Measurements from ENCODE around the gene ENTPD6.

DNA sequence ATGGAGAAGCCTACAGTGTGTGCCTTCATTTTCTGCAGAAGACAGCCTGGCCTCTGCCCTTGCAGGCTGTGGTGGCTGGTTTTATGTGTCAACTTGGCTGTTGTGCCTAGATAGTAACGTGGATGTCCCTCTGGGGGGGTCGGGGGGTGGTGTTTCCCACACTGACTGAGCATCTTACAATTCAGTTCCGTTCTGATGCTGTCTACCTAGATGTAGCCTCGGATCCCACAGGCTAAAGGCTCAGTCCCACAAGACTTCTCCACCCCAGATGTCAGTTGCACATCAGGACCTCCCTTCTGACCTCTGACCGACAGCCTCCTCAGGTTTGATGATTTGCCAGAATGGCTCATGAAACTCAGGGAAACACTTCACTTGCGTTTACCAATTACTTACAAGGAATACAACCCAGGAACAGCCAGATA is 56.7 kb downstream of the ENTPD6 start:
- TF ChIP-seq PKNOX1 (IDR thresholded peaks at IDR 0.05) = no peak
- no peak for TF ChIP-seq SP1 (IDR thresholded peaks at IDR 0.05)
- TF ChIP-seq FOXM1 (IDR thresholded peaks at IDR 0.05; ENCODE audit: borderline replicate concordance) = no peak
- TF ChIP-seq NFRKB (IDR thresholded peaks at IDR 0.05) = no peak
- no peak for TF ChIP-seq FOXK2 (IDR thresholded peaks at IDR 0.05)
- TF ChIP-seq TARDBP (IDR thresholded peaks at IDR 0.05) = no peak
- no peak for TF ChIP-seq LEF1 (IDR thresholded peaks at IDR 0.05; ENCODE audit: borderline replicate concordance)
- TF ChIP-seq ARNT (IDR thresholded peaks at IDR 0.05) = no peak
- no peak for TF ChIP-seq L3MBTL2 (conservative IDR thresholded peaks at IDR 0.05)
- TF ChIP-seq BHLHE40 (IDR thresholded peaks at IDR 0.05; ENCODE audit: borderline replicate concordance) = no peak
- TF ChIP-seq SUZ12 (IDR thresholded peaks at IDR 0.05) = no peak
- TF ChIP-seq ZNF384 (IDR thresholded peaks at IDR 0.05) = no peak
- no peak for TF ChIP-seq CTBP1 (IDR thresholded peaks at IDR 0.05; ENCODE audit: borderline replicate concordance)
- no peak for TF ChIP-seq ELF4 (IDR thresholded peaks at IDR 0.05)

Measured in HEK293T (cell line).